Measurements from ENCODE around the gene PREX1.
"Not testable (repeated sequence)": the region's sequence is repeated elsewhere in the genome, so short reads cannot be mapped to it uniquely, and the experiment has no call there.

The PREX1 gene

GRCh38 chr20:48841196-48841874 lies 13.5 kb upstream of the PREX1 start:
- Mint-ChIP-seq H3K4me3 (no peak overlapping the region), H3K36me3 (no peaks in the 10 kb centered on the region), H3K27me3 (no peaks in the 10 kb centered on the region), H3K9me3 (no peaks in the 10 kb centered on the region), H3K4me1 (peaks cover 63% of the 10 kb centered on the region), H3K27ac (peak overlapping the region; percentile 3)
- ATAC-seq: no peak

- Mint-ChIP-seq H3K36me3 (no peaks in the 10 kb centered on the region), H3K4me1 (peaks cover 43% of the 10 kb centered on the region), H3K4me3 (peak overlapping the region; percentile 67), H3K27me3 (no peaks in the 10 kb centered on the region), H3K9me3 (no peaks in the 10 kb centered on the region), H3K27ac (peak overlapping the region; percentile 80)
- peak; percentile 70 for ATAC-seq
Measured at GRCh38 chr20:48839154-48839917, 11.5 kb upstream of the PREX1 start.

- no peak for ATAC-seq
- no peaks in the 10 kb centered on the region for H3K27me3 Mint-ChIP-seq
- peaks cover 38% of the 10 kb centered on the region for H3K4me1 Mint-ChIP-seq
- H3K36me3 Mint-ChIP-seq: no peaks in the 10 kb centered on the region
- no peaks in the 10 kb centered on the region for H3K9me3 Mint-ChIP-seq
- H3K4me3 Mint-ChIP-seq: no peak overlapping the region
- peak overlapping the region; percentile 42 for H3K27ac Mint-ChIP-seq
Measured at GRCh38 chr20:48837014-48837413, 9.2 kb upstream of the PREX1 start.

GRCh38 chr20:48835390-48835789 lies 7.6 kb upstream of the PREX1 start:
- no peaks in the 10 kb centered on the region for H3K9me3 Mint-ChIP-seq
- H3K27me3 Mint-ChIP-seq: no peaks in the 10 kb centered on the region
- no peaks in the 10 kb centered on the region for H3K36me3 Mint-ChIP-seq
- peaks cover 49% of the 10 kb centered on the region for H3K4me1 Mint-ChIP-seq
- H3K4me3 Mint-ChIP-seq: no peak overlapping the region
- ATAC-seq: no peak
- peak overlapping the region; percentile 6 for H3K27ac Mint-ChIP-seq

- no peak for ATAC-seq
- no peak overlapping the region for H3K4me3 Mint-ChIP-seq
- no peaks in the 10 kb centered on the region for H3K36me3 Mint-ChIP-seq
- peaks cover 49% of the 10 kb centered on the region for H3K4me1 Mint-ChIP-seq
- no peaks in the 10 kb centered on the region for H3K9me3 Mint-ChIP-seq
- no peak overlapping the region for H3K27ac Mint-ChIP-seq
- H3K27me3 Mint-ChIP-seq: no peaks in the 10 kb centered on the region
Measured at GRCh38 chr20:48834278-48834677, 6.5 kb upstream of the PREX1 start.

- Mint-ChIP-seq H3K9me3 (no peaks in the 10 kb centered on the region), H3K27me3 (no peaks in the 10 kb centered on the region), H3K36me3 (no peaks in the 10 kb centered on the region), H3K4me3 (no peak overlapping the region), H3K4me1 (peaks cover 50% of the 10 kb centered on the region), H3K27ac (peak overlapping the region; percentile 64)
- ATAC-seq: no peak
Measured at GRCh38 chr20:48832405-48832730, 4.6 kb upstream of the PREX1 start.

- Mint-ChIP-seq H3K9me3 (no peaks in the 10 kb centered on the region), H3K27me3 (no peaks in the 10 kb centered on the region), H3K27ac (peak overlapping the region; percentile 64), H3K4me1 (peaks cover 45% of the 10 kb centered on the region), H3K4me3 (peak overlapping the region; percentile 3), H3K36me3 (no peaks in the 10 kb centered on the region)
- ATAC-seq: no peak
Measured at GRCh38 chr20:48831718-48832404, 4.1 kb upstream of the PREX1 start.

- Mint-ChIP-seq H3K27me3 (no peaks in the 10 kb centered on the region), H3K4me3 (no peak overlapping the region), H3K4me1 (peaks cover 50% of the 10 kb centered on the region), H3K36me3 (peaks cover 8% of the 10 kb centered on the region), H3K27ac (peak overlapping the region; percentile 64), H3K9me3 (no peaks in the 10 kb centered on the region)
- ATAC-seq: no peak
Measured at GRCh38 chr20:48830826-48831318, 3.1 kb upstream of the PREX1 start.

GRCh38 chr20:48829940-48830339 lies 2.1 kb upstream of the PREX1 start:
- Mint-ChIP-seq H3K36me3 (peaks cover 8% of the 10 kb centered on the region), H3K4me1 (peaks cover 59% of the 10 kb centered on the region), H3K4me3 (no peak overlapping the region), H3K27me3 (no peaks in the 10 kb centered on the region), H3K9me3 (no peaks in the 10 kb centered on the region), H3K27ac (peak overlapping the region; percentile 64)
- ATAC-seq: no peak

GRCh38 chr20:48828734-48829460 lies 1.1 kb upstream of the PREX1 start:
- ATAC-seq: no peak
- Mint-ChIP-seq H3K4me3 (peak overlapping the region; percentile 83), H3K36me3 (peaks cover 8% of the 10 kb centered on the region), H3K4me1 (peaks cover 69% of the 10 kb centered on the region), H3K27me3 (no peaks in the 10 kb centered on the region), H3K9me3 (no peaks in the 10 kb centered on the region), H3K27ac (peak overlapping the region; percentile 78)

- Mint-ChIP-seq H3K4me1 (peaks cover 78% of the 10 kb centered on the region), H3K4me3 (peak overlapping the region; percentile 100)
Measured at GRCh38 chr20:48826883-48827771, 672 bp downstream of the PREX1 start.

GRCh38 chr20:48826480-48826879 lies 1.3 kb downstream of the PREX1 start:
- H3K4me3 Mint-ChIP-seq: peak overlapping the region; percentile 100
- not testable (repeated sequence) for H3K36me3 Mint-ChIP-seq, H3K27me3 Mint-ChIP-seq, H3K9me3 Mint-ChIP-seq, ATAC-seq
- peaks cover 78% of the 10 kb centered on the region for H3K4me1 Mint-ChIP-seq
- H3K27ac Mint-ChIP-seq: peak overlapping the region; percentile 96

More at GRCh38 chr20:48826883-48827771, 672 bp downstream of the PREX1 start:
- no peaks in the 10 kb centered on the region for H3K9me3 Mint-ChIP-seq
- ATAC-seq: peak; percentile 40
- no peaks in the 10 kb centered on the region for H3K27me3 Mint-ChIP-seq
- H3K27ac Mint-ChIP-seq: peak overlapping the region; percentile 96
- peaks cover 8% of the 10 kb centered on the region for H3K36me3 Mint-ChIP-seq

- H3K27ac Mint-ChIP-seq: peak overlapping the region; percentile 96
- H3K36me3 Mint-ChIP-seq: peaks cover 12% of the 10 kb centered on the region
- H3K9me3 Mint-ChIP-seq: no peaks in the 10 kb centered on the region
- no peaks in the 10 kb centered on the region for H3K27me3 Mint-ChIP-seq
- H3K4me3 Mint-ChIP-seq: peak overlapping the region; percentile 100
- ATAC-seq: no peak
- peaks cover 78% of the 10 kb centered on the region for H3K4me1 Mint-ChIP-seq
Measured at GRCh38 chr20:48826069-48826468, 1.7 kb downstream of the PREX1 start.

- no peak for ATAC-seq
- no peaks in the 10 kb centered on the region for H3K9me3 Mint-ChIP-seq
- H3K4me3 Mint-ChIP-seq: peak overlapping the region; percentile 100
- peak overlapping the region; percentile 96 for H3K27ac Mint-ChIP-seq
- peaks cover 78% of the 10 kb centered on the region for H3K4me1 Mint-ChIP-seq
- H3K36me3 Mint-ChIP-seq: peaks cover 12% of the 10 kb centered on the region
- H3K27me3 Mint-ChIP-seq: no peaks in the 10 kb centered on the region
Measured at GRCh38 chr20:48825566-48825920, 2.3 kb downstream of the PREX1 start.

Measured in stimulated activated memory B cell treated with anti-CD40 and anti-IgM and Interleukin-4, amounts not matched to agents 10 μg/mL and 1 μg/mL and 100 μg/mL, for 72 hours (primary cell).